KOPT-K1 (cell line): ENCODE measurements around the gene RITA1.
A peak's percentile ranks its signal among the peaks of the same experiment; 100 is the strongest.
"Not testable (repeated sequence)": the region's sequence is repeated elsewhere in the genome, so short reads cannot be mapped to it uniquely, and the experiment has no call there.

Experiments
- H3K27ac ChIP-seq: fragments of 200-600 bp; sonication (generic); 2 replicates; pipeline ENCODE4 v1.5.1; 2016; ENCODE audit warnings: antibody characterized with exemption, mild to moderate bottlenecking, low read depth, low read length; ENCODE audit not compliant: poor library complexity, severe bottlenecking
- H3K36me3 ChIP-seq: fragments of 200-600 bp; sonication (generic); 2 replicates; pipeline ENCODE4 v1.5.1; 2017; ENCODE audit warnings: antibody characterized with exemption, mild to moderate bottlenecking, low read length, moderate library complexity; ENCODE audit not compliant: insufficient read depth
- H3K9me3 ChIP-seq: fragments of 200-600 bp; sonication (generic); 2 replicates; pipeline ENCODE4 v1.5.1; 2017; ENCODE audit warnings: antibody characterized with exemption, low read length, mild to moderate bottlenecking; ENCODE audit not compliant: insufficient read depth, poor library complexity, severe bottlenecking

Gene RITA1, protein sequence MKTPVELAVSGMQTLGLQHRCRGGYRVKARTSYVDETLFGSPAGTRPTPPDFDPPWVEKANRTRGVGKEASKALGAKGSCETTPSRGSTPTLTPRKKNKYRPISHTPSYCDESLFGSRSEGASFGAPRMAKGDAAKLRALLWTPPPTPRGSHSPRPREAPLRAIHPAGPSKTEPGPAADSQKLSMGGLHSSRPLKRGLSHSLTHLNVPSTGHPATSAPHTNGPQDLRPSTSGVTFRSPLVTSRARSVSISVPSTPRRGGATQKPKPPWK

DNA sequence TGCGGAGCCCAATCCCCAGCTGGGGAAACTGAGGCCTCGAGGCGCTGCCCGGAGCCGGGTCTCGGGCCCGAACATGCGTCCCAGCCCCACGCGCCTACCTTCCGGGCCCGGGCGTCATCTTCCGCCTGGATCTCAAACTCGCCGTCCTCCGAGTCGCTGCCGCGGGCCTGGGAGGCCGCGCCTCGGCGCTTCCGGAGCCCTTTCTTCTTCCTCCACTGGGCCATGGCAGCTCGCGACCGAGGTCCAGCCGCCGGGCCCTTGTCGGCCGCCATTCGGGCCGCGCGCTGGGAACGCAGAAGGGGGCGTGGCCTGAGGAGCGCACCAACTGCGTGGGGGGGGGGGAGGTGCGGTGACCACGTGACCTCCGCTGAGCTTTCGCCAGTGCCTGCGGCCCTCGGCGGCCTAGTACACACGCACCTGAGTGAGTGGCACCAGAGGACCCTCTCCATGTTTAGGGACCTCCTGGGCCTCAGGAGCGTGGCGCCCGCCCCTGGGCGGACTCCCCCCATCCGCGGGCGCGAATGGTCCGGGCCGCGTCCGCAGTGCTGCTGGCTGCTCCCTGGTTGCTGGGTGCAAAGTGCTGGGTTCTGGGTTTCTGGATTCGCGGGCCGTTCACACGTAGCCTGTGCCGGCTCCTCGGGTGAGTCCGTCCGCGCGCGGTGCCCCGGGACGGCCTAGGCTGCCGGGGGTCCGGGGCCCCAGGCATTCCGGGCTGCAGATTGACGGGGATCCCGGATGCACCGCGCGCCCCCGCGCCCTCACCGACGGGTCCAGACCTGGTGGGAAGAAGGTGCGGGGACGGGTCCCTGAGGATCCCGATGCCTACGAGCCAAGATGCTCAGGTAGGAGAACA is at the start of gene RITA1, which contains the start of gene DDX54:
TSS of gene RITA1 (plus strand) at position 542 of the 853 bp plus-strand sequence. CDS start 1,026 bp downstream, outside the sequence.
TSS of gene DDX54 (minus strand) at position 299 of the 853 bp plus-strand sequence. CDS start at position 272, 27 bp downstream.
- H3K9me3 ChIP-seq = no peaks in the 10 kb centered on the region
- peaks cover 64% of the 10 kb centered on the region for H3K36me3 ChIP-seq
- peak within 1 kb of the TSS; percentile 92 for H3K27ac ChIP-seq

DNA sequence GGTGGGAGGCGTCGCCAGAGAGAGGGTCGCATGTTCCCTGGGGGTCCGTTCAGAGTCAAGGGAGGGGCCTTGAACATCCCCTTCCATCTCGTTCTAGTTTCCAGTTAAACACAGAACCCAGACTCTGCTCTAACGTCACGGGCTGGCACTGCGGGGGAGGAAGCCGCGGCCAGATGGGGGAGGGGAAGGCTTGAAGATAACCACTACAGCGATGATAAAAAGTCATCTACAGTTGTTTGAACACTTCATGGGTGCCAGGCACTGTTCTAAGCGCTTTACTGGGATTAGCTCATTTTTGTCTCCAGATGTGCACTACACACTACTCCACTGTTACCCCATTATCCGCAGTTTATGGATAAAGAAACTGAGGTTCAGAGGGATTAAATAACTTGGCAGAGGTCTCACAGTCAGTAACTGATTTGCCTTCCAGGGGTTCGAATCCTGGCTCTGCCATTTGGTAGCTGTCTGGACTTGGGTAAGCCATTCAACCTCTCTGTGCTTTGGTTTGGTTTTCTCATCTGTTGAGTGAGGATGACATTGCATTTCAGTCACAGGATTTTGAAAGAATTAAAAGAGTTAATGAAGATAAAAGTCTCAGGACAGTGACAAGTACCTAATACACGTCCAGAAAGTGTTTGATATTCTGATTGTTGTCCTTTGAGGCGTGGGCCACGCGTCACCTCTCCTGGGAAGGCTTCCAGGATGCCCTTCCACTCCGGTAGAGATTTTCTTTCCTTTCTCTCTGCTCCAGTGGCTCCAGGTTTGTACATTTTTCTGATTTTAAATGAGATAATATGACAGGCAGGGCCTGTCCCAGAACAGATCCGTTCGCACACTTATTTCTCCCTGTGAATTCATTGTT is 49.2 kb upstream of the RITA1 start:
- Histone ChIP-seq H3K9me3 (no peaks in the 10 kb centered on the region), H3K27ac (peak overlapping the region; percentile 75), H3K36me3 (no peaks in the 10 kb centered on the region)

DNA sequence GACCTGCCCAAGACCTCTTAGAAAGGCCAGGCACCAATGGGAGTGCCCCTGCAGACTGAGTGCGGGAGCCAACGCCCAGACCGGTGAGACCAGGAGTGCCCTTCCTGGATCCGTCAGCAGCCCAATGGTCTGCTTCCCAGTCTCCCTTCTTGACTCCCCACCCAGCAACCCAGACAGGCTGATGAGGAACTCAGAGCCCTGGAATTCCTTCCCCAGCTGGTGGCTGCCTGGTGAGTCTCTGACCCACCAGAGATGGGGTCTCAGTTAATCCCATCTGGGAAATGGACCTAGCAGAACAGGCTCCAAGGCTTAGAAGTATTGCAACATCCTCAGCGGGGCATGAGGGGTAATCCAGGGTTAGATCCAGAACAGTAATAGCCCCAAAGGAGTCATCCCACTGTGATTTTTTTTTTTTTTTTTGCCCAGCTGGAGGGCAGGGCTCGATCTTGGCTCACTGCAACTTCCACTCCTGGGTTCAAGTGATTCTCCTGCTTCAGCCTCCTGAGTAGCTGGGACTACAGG is 48.5 kb upstream of the RITA1 start:
- Histone ChIP-seq H3K36me3 (no peaks in the 10 kb centered on the region), H3K27ac (peak overlapping the region; percentile 75), H3K9me3 (no peaks in the 10 kb centered on the region)

DNA sequence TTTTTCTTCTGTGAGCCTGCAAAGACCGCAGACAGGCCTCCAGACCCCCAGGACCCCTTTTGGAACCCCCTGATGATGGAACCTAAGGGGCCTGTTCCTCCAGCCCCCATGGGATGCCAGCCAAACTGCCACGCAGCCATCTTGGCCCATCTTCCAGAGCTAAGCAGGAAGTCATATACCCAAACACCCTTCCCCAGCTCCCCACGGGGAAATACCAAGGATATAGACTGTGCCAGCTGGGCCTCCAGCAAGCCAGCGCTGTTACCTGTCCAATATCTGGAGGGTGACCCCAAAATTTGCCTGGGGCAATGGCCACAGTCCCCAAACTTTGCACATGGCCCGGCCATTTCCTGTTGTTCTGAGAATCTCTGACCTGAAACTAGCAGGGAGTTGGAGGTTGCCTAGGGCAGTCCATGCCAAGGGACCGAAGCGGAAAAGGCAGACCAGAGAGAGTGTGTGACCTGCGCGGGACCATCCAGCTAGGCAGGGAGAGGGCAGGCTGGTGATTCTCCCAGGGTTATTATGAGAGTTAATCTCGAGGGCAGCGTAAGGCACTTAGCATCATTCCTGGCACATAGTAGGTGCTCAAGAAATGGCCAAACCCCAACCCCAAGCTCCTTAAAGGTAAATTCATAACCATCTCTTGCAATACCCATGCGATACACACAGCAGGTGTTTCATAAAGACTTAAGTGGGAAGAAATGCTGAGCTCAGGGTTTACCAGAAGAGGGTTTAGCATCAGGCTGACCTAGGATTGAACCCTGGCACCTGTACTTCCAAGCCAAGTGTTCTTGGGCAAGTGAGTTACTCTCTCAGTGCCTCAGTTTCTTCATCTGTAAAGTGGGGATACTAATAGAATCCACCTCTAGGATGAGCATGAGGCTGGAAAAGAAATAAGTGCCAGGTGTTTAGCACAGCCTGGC is 47.4 kb upstream of the RITA1 start:
- Histone ChIP-seq H3K36me3 (no peaks in the 10 kb centered on the region), H3K27ac (no peak overlapping the region), H3K9me3 (no peaks in the 10 kb centered on the region)

DNA sequence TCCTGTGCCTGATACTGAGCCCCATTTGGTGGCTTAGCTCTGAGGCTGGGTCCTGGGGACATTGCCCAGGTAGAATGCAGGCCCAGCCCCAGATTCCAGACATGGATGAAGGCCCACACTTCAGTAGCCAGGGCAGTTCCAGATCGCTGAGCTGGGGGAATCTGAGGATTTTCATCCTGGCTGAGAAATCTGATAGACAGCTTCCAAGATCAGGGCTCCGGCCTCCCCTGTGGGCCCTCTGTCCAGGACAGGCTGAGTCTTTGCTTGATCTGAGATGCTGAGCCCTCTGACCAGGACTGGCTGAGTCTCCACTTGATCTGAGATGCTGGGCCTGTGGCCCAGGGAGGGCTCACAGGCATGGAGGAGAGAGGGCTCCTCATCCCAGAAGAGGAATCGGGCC is 46.7 kb upstream of the RITA1 start:
- Histone ChIP-seq H3K36me3 (no peaks in the 10 kb centered on the region), H3K27ac (no peak overlapping the region), H3K9me3 (no peaks in the 10 kb centered on the region)

DNA sequence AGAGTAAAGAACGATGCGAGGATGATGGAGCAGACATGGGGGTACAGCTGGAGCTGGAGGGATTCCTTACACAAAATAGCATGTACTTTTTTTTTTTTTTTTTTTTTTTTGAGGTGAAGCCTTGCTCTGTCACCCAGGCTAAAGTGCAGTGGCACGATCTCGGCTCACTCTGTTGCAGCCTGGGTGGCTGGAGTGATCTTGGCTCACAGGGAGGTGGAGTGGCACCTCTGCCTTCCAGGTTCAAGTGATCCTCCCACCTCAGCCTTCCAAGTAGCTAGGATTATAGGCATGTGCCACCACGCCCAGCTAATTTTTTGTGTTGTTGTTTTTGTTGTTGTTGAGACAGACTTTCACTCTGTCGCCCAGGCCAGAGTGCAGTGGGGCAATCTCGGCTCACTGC is 44.8 kb upstream of the RITA1 start:
- H3K36me3 ChIP-seq = no peaks in the 10 kb centered on the region
- no peak overlapping the region for H3K27ac ChIP-seq
- no peaks in the 10 kb centered on the region for H3K9me3 ChIP-seq

DNA sequence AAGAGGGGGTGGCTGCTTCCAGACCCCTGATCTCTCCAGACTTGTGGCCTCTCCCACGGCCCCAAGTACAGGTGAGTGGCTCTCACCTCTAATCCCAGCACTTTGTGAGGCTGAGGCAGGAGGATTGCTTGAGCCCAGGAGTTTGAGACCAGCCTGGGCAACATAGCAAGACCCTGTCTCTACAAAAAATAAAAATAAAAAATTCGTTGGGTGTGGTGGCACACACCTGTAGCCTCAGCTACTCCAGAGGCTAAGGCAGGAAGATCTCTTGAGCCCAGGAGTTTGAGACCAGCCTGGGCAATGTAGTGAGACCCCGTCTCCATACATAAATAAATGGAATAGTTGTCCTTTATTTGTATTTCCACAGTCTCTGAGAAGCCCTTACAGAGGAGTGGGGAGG is 43.8 kb upstream of the RITA1 start:
- not testable (repeated sequence) for H3K9me3 ChIP-seq, H3K27ac ChIP-seq, H3K36me3 ChIP-seq

DNA sequence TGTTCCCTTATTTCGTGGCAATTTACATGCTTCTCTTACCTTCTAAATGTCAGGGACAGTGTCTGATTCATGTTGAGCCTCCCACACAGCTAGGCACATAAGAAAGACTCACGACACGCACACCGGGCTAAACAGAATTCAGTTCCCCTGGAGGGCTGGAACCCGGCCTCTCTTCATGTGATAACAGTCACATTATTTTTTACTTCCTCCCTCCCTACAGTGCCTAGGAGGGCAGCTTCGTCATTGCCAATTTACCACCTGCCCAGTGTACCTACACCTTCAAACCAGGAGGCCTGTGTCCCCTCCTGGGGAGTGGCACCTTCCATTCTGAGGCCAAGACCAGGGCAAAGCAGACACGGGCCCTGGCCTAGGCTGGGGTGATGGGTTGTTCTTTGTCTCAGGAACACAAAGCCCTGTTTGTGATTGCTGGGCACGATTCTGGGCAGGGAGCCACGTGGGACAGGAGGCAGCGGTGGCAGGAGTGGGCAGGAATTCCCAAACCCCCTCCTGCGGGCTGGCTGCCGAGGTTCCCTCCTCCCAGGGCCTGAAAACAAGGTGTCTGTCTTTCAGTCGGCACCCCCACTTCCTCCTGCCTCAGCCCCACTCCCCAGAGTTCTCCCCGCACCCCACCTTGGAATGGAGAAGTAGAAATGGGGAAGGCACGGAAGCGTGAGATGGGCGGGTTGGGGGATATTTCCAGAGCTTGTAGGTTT is 43.2 kb upstream of the RITA1 start:
- H3K9me3 ChIP-seq = peaks cover 4% of the 10 kb centered on the region
- no peaks in the 10 kb centered on the region for H3K36me3 ChIP-seq
- no peak overlapping the region for H3K27ac ChIP-seq

DNA sequence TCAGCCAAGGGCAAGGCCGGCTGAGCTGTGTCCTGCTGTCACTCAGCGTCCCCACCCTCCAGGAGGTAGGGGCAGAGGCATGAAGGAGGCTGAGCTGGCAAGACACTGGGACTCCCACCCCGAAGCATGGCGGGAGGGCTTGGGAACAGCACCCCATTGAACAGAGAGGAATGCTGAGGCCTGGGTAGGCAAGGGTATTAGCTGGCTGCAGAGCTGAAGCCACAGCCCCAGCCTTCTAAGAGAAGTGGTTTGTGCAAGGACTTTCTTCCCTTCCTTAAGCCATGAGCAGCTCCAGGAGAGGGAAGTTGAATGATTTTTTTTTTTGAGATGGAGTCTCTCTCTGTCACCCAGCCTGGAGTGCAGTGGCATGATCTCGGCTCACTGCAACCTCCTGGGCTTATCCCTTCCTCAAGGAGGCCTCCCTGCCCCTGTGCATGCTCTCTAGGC is 42.6 kb upstream of the RITA1 start:
- H3K27ac ChIP-seq = no peak overlapping the region
- no peaks in the 10 kb centered on the region for H3K36me3 ChIP-seq
- peaks cover 6% of the 10 kb centered on the region for H3K9me3 ChIP-seq

DNA sequence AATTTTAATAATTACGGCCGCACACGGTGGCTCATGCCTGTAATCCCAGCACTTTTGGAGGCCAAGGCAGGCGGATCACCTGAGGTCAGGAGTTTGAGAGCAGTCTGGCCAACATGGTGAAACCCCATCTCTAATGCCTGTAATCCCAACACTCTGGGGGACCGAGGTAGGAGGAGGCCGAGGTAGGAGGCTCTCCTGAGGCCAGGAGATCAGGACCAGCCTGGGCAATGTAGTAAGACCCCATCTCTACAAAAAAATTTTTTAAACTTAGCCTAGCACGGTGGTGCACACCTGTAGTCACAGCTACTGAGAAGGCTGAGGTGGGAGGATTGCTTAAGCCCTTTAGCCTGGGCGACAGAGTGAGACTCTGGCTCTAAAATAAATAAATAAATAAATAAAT is 41.6 kb upstream of the RITA1 start:
- H3K36me3 ChIP-seq = no peaks in the 10 kb centered on the region
- H3K27ac ChIP-seq = no peak overlapping the region
- H3K9me3 ChIP-seq = peaks cover 6% of the 10 kb centered on the region

DNA sequence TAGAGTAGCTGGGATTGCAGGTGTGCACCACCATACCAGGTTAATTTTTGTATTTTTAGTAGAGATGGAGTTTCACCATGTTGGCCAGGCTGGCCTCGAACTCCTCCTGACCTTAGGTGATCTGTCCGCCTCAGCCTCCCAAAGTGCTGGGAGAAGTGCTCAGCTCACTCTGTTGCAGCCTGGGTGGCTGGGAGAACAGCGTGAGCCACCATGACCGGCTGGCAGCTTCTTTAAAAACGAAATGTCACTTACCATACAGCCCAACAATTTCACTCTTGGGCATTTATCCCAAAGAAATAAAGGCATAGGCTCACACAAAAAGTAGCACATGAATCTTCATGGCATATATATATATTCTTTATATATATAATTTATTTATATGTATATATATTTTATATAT is 40.7 kb upstream of the RITA1 start:
- peaks cover 6% of the 10 kb centered on the region for H3K9me3 ChIP-seq
- H3K36me3 ChIP-seq = no peaks in the 10 kb centered on the region
- H3K27ac ChIP-seq = no peak overlapping the region

DNA sequence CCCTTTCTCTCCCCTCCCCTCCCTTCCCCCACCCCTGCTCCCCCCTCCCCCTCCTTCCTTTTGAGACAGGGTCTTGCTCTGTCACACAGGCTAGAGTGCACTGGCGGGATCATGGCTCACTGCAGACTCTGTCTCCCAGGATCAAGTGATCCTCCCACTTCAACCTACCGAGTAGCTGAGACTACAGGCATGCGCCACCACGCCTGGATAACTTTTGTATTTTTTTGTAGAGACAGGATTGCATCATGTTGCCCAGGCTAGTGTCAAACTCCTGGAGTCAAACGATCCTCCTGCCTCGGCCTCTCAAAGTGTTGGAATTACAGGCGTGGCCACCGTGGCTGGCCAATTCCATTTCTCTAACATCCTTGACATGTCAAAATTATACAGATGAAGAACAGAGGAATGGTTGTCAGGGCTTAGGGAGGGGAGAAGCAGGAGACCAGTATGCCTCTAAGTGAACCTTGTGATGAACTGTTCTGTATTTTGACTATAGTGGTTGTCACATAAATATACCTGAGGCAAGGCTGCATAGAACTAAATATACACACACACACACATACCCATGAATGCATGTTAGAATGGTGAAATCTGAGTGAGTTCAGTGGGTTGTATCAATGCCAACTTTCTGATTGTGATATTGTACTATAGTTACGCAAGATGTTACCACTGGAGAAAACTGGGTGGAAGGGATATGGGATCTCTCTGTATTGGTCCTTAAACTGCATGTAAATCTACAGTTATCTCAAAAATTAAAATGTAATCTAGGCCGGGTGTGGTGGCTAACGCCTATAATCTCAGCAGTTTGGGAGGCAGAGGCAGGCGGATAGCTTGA is 39.6 kb upstream of the RITA1 start:
- Histone ChIP-seq H3K36me3 (no peaks in the 10 kb centered on the region), H3K27ac (no peak overlapping the region), H3K9me3 (peaks cover 6% of the 10 kb centered on the region)

DNA sequence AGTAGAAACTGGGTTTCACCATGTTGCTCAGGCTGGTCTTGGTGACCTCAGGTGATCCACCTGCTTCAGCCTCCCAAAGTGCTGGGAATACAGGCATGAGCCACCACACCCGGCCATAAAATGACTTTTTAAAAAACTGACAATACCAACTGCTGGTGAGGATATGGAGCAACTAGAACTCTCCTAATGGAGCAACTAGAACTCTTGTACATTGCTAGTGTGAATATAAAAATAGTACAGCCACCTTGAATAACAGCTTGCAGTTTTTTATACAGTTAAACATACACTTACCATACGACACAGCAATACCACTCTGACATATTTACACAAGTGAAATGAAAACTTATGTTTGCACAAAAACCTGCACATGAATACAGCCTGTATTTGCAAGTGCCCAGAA is 38.5 kb upstream of the RITA1 start:
- peaks cover 6% of the 10 kb centered on the region for H3K9me3 ChIP-seq
- no peak overlapping the region for H3K27ac ChIP-seq
- H3K36me3 ChIP-seq = no peaks in the 10 kb centered on the region
